Effector memory CD4-positive, alpha-beta T cell (primary cell): Measurements from ENCODE around the gene REXO4.
A peak's percentile ranks its signal among the peaks of the same experiment; 100 is the strongest.

Experiments
- DNase-seq, 3 donors: peaks; one replicate each; pipeline ENCODE4 v3.0.0-alpha.2; 2020
- H3K27ac ChIP-seq: 2 replicates; pipeline ENCODE4 v1.7.0; 2013; ENCODE audit warnings: mild to moderate bottlenecking, low read length, moderate library complexity; ENCODE audit not compliant: insufficient read depth, poor library complexity, severe bottlenecking
- H3K27me3 ChIP-seq: replicated peaks from 2 replicates; pipeline ENCODE4 v1.7.0; 2013; ENCODE audit warnings: mild to moderate bottlenecking, low read length; ENCODE audit not compliant: insufficient read depth, control insufficient read depth, poor library complexity, severe bottlenecking
- H3K36me3 ChIP-seq: 2 replicates; pipeline ENCODE4 v1.7.0; 2013; ENCODE audit warnings: mild to moderate bottlenecking, low read length, moderate library complexity; ENCODE audit not compliant: control insufficient read depth, insufficient read depth
- H3K4me1 ChIP-seq: 2 replicates; pipeline ENCODE4 v1.7.0; 2013; ENCODE audit warnings: low read length, mild to moderate bottlenecking; ENCODE audit not compliant: control insufficient read depth, insufficient read depth, poor library complexity, severe bottlenecking
- H3K4me3 ChIP-seq: 2 replicates; pipeline ENCODE4 v1.7.0; 2013; ENCODE audit warnings: low read length, low read depth, mild to moderate bottlenecking; ENCODE audit not compliant: insufficient read depth, poor library complexity, severe bottlenecking
- H3K9me3 ChIP-seq: 2 replicates; pipeline ENCODE4 v1.7.0; 2013; ENCODE audit warnings: mild to moderate bottlenecking, low read length, moderate library complexity; ENCODE audit not compliant: control insufficient read depth

REXO4 gene

GRCh38 chr9:133362359-133363044 is 55.3 kb downstream of the REXO4 start:
- DNase-seq = no peak
- no peak overlapping the region for H3K27ac ChIP-seq
- H3K4me3 ChIP-seq = no peak overlapping the region

GRCh38 chr9:133361507-133362092 is 56.2 kb downstream of the REXO4 start:
- no peak for DNase-seq
- Histone ChIP-seq H3K4me3 (no peak overlapping the region), H3K27ac (no peak overlapping the region), H3K27me3 (no peaks in the 10 kb centered on the region), H3K9me3 (no peaks in the 10 kb centered on the region), H3K4me1 (peaks cover 12% of the 10 kb centered on the region), H3K36me3 (peaks cover 73% of the 10 kb centered on the region)

More at GRCh38 chr9:133362359-133363044, 55.3 kb downstream of the REXO4 start:
- peaks cover 82% of the 10 kb centered on the region for H3K36me3 ChIP-seq
- peaks cover 11% of the 10 kb centered on the region for H3K4me1 ChIP-seq
- no peaks in the 10 kb centered on the region for H3K9me3 ChIP-seq
- H3K27me3 ChIP-seq = no peaks in the 10 kb centered on the region

- Histone ChIP-seq H3K9me3 (no peaks in the 10 kb centered on the region), H3K27ac (no peak overlapping the region), H3K4me3 (no peak overlapping the region), H3K27me3 (no peaks in the 10 kb centered on the region), H3K4me1 (peaks cover 16% of the 10 kb centered on the region), H3K36me3 (peaks cover 64% of the 10 kb centered on the region)
- no peak for DNase-seq
Measured at GRCh38 chr9:133360400-133361393, 57.1 kb downstream of the REXO4 start.

- no peak overlapping the region for H3K4me3 ChIP-seq
- H3K36me3 ChIP-seq = peaks cover 53% of the 10 kb centered on the region
- H3K27ac ChIP-seq = no peak overlapping the region
- no peak for DNase-seq
- no peaks in the 10 kb centered on the region for H3K9me3 ChIP-seq
- H3K4me1 ChIP-seq = peaks cover 19% of the 10 kb centered on the region
- no peaks in the 10 kb centered on the region for H3K27me3 ChIP-seq
Measured at GRCh38 chr9:133359399-133360175, 58.2 kb downstream of the REXO4 start.

- Histone ChIP-seq H3K9me3 (no peaks in the 10 kb centered on the region), H3K36me3 (peaks cover 45% of the 10 kb centered on the region), H3K27me3 (no peaks in the 10 kb centered on the region), H3K4me3 (no peak overlapping the region), H3K27ac (peak overlapping the region; percentile 83), H3K4me1 (peaks cover 19% of the 10 kb centered on the region)
- no peak for DNase-seq
Measured at GRCh38 chr9:133357656-133358055, 60.2 kb downstream of the REXO4 start.

- Histone ChIP-seq H3K36me3 (peaks cover 45% of the 10 kb centered on the region), H3K27ac (peak within 1 kb of the TSS; percentile 83), H3K9me3 (no peaks in the 10 kb centered on the region), H3K27me3 (no peaks in the 10 kb centered on the region), H3K4me1 (peaks cover 19% of the 10 kb centered on the region), H3K4me3 (peak within 1 kb of the TSS; percentile 85)
- peak; percentile 78 to 83 (median 79) for DNase-seq
Measured at GRCh38 chr9:133356391-133357091, 61.3 kb downstream of the REXO4 start, which contains the start of the genes SURF1 and SURF2. Gene SURF1, minus strand, starts transcription at chr9:133356487. Its CDS starts 34 bp downstream, at chr9:133356453. Gene SURF2, plus strand, starts transcription at chr9:133356550. Its CDS starts 43 bp downstream, at chr9:133356593.
